ENCODE results near the gene TAC3.
"Not testable (repeated sequence)": the region's sequence is repeated elsewhere in the genome, so short reads cannot be mapped to it uniquely, and the experiment has no call there.

Gene TAC3

GRCh38 chr12:57016348-57016747, at the start of gene TAC3:
Gene TAC3, minus strand, starts transcription at chr12:57016529. Its CDS starts 732 bp downstream, at chr12:57015797.
- no peak for DNase-seq

DNA sequence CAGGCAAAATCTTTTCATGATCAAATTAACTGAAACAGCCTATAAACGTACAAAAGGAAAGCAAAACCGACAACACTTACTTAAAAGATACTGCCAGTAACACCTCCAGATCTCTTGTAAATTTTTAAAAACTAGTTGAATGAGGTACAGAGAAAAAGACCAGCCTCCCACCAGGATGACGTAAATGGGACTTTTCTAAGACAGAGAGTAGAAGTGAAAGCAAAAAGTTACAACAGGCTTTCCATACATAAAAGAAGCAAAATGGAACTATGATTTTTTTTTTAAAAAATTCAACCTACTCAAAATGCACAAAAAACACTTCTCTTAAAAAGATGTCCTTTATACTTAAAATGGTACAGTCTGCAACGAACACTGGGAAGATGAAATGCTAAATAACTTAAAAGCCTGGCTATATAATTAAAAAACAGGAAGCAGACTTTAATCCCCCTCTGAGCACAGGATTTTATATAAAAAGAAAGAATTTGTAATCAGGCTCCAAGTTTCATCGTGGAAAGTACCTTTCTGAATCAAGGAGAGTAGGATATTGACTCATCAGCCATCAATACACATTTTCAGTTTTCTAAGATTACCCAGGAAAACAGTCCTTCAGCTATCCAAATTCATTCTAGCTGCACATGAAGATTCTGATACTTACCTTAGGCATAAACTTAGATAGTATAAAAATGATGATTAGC, 47.8 kb upstream of the TAC3 start:
- DNase-seq, result no peak

GRCh38 chr12:57058454-57058853, 42.1 kb upstream of the TAC3 start:
- no peak for DNase-seq

GRCh38 chr12:57057067-57057751, 40.9 kb upstream of the TAC3 start:
- DNase-seq, result no peak

GRCh38 chr12:57055824-57056223, 39.5 kb upstream of the TAC3 start:
- no peak for DNase-seq

- DNase-seq, result not testable (repeated sequence)
These were observed 37.6 kb upstream of the TAC3 start for GRCh38 chr12:57053901-57054300.

DNA sequence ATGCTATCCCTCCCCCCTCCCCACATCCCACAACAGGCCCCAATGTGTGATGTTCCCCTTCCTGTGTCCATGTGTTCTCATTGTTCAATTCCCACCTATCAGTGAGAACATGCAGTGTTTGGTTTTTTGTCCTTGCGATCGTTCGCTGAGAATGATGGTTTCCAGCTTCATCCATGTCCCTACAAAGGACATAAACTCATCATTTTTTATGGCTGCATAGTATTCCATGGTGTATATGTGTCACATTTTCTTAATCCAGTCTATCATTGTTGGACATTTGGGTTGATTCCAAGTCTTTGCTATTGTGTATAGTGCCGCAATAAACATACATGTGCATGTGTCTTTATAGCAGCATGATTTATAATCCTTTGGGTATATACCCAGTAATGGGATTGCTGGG, 36.8 kb upstream of the TAC3 start:
- not testable (repeated sequence) for DNase-seq

GRCh38 chr12:57051011-57051410, 34.7 kb upstream of the TAC3 start:
- DNase-seq, result no peak

DNA sequence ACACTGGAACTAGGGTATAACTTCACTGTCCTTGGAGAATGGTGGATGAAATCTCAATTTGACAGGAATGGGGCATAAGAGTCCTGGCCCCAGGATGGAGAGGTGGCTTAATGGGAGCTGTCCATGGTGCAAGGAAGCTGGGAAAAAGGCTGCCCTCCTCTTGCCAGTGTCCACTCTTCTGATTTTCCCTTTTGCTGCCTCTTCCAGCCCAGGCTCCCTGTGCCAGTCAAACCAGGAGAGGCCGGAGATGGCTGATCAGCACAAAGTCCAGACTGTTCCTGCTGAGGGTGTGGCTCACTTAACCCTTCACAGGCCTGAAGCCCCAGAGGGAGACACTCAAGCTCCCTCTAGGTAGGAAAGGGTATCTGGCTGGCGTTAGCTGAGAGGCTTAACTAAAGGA, 33.6 kb upstream of the TAC3 start, which contains the start of gene MYO1A:
TSS of gene MYO1A (minus strand) at position 240 of the 400 bp plus-strand sequence. CDS start 1,806 bp downstream, outside the sequence.
- DNase-seq, result no peak

DNA sequence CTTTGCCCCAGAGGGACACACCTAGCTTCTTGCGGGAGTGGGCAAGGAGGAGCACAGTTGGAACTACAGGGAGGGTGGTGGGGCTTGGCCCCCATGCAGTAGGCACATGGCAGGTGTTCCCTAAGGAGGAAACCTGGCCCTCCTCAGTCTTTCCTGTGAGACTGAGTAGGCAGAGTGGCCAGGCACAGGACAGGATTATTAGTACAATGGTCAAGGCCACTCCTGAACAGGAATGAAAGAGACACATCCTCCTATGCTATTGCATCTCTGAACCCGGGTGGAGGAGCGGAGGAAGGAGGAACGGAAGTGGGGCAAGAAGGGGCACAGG, 32.8 kb upstream of the TAC3 start:
- no peak for DNase-seq

DNA sequence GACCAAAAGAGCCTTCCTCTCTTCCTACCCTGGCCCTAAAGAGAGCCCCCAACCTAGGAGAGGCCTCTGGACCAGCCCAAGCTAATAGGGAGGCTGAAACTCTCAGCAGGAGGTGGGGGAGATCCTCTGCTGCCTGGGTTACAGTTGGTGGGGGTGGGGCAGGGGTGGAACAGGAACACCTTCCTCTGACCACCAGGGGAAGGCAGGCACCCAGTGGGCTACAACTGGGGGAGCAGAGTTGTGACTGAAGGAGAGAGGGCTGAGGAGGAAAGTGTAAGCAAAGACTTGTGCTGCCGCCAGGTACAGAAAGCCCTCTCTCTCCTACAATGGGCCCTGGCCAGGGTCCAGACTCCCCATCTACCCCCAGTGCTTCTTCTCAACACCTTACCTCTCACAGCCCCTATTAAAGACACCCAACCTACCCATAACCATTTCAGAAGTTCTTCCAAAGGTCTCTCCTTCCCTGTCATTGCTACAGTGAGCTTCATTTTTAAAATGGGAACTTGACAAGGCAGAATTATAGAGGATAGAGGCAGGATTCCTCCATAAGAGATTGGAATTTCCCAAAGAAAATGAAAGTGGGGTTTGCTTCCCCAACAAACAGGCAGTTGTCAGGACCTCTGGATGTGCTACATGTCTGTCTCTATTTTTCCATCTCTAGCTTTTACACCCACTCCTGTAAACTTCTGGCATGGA, 32.2 kb upstream of the TAC3 start:
- no peak for DNase-seq

DNA sequence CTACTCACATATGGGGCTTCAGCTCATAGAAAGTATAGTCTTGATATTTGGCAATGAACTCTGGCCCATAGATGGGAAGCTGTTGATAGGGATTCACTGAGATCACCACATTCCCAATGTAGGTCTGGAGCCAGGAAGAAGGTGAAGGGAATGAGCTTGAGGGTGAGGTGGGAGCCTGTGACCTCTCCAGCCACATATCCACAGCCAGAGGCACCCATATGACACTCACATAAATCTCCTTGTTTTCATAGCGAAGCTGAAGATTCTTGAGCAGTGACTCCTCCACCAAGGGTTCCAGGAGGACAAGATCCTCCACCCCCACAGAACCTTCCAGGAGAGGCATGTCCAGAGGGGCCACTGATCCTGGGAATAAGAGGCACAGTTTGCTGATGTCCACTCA, 31.7 kb upstream of the TAC3 start:
- no peak for DNase-seq

- no peak for DNase-seq
These were observed 30.9 kb upstream of the TAC3 start for GRCh38 chr12:57046947-57047890.

GRCh38 chr12:57046086-57046791, 29.9 kb upstream of the TAC3 start:
- no peak for DNase-seq

- no peak for DNase-seq
These were observed 28.6 kb upstream of the TAC3 start for GRCh38 chr12:57044889-57045288.

GRCh38 chr12:57044468-57044867, 28.1 kb upstream of the TAC3 start:
- DNase-seq, result no peak

GRCh38 chr12:57042695-57043094, 26.4 kb upstream of the TAC3 start:
- DNase-seq, result no peak

DNA sequence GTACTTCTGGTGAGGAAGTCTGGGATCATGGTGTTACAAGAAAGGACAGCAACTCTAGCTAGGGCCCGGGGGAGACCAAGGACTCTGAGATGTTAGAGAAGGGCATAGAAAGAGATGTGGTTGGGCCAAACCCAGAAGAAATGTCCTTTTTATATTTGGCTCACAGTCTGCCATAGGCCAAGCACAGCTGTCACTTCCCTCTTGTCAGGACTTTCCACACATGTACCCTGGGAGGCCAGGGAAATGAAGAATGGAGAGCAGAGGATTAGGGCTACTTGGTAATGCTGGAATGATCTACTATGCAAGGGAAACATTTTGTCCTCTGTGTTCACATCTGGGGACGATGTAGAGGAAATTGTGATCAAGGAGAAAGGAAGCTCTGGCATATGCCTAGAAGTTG, 24.4 kb upstream of the TAC3 start:
- no peak for DNase-seq

DNA sequence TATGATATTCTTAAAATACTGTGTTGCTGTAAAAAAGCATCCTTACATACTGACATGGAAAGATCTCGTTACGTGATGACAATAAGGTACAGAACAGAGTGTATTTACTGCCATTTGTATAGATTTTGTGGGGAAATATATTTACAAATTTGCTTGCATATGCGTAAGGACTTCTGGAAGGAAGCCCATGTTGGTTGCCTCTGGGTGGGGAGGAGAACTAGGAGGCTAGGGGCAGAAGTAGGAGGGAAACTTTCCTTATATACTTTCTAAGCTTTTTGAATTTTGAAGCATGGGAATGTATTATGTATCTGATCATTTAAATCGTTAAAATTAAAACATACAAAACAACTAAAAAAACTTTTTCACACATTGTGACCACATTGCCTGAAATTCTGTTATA, 23.9 kb upstream of the TAC3 start:
- no peak for DNase-seq

DNA sequence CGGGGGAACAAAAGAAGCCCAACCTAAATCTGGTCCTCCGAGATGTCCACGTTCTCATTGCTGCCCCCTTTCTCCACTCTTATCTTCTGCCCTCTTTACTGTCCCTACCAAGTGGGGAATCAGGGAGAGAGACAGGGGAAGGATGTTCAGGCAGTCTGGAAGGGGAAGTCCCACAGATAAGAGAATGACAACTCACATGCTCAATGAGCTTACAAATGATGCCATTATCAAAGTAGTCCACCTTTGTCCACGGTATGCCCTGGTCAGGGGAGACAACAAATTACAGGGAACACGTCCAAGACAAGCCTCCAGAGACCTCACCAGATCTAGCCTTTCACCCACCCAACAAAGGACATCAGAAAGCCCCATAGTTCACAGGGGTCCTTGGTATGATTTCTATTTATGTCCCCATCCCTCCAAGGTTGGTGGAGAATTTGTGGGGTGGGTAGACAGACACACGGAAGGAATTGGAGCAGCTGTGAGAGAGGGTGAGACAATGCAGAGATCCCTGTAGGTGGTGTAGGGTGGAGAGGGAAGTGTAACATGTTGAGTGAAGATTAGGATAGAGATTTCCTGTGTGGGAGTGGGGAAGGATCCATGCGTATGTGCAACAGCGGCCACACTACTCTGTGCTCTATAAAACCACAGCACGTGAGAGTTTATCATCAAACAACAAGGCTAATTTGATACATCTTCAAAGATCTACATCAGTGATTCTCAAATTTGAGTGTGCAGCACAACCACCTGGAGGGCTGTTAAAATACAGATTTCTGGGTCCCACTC, 22.9 kb upstream of the TAC3 start:
- no peak for DNase-seq

- DNase-seq, result no peak
These were observed 20.9 kb upstream of the TAC3 start for GRCh38 chr12:57037264-57037663.
